Esophagus (tissue), 2 donors: ENCODE data around the gene SP100. TPM values are rescaled to one million over a fixed set of nuclear protein-coding genes. Genes with fewer than 3 reads are reported as not detected.

Experiments used
- H3K27ac ChIP-seq, 2 donors: one replicate each; pipeline ENCODE4 v1.5.1; 2013; ENCODE audit warnings: low read depth in 2 of 2, mild to moderate bottlenecking in 2 of 2, inconsistent platforms in 1 of 2, low read length in 1 of 2, moderate library complexity in 1 of 2
- H3K27me3 ChIP-seq, 2 donors: one replicate each; pipeline ENCODE4 v1.6.1; 2013; ENCODE audit warnings: low read length in 2 of 2, control low read depth in 1 of 2, mild to moderate bottlenecking in 1 of 2; ENCODE audit not compliant: insufficient read depth in 2 of 2, control insufficient read depth in 1 of 2
- H3K36me3 ChIP-seq, 2 donors: one replicate each; pipeline ENCODE4 v1.6.1; 2013; ENCODE audit warnings: low read length in 1 of 2; ENCODE audit not compliant: control insufficient read depth in 2 of 2, insufficient read depth in 2 of 2
- H3K4me1 ChIP-seq, 2 donors: one replicate each; pipeline ENCODE4 v1.6.1; 2013; ENCODE audit warnings: low read length in 1 of 2; ENCODE audit not compliant: control insufficient read depth in 2 of 2, insufficient read depth in 2 of 2
- H3K4me3 ChIP-seq, 2 donors: one replicate each; pipeline ENCODE4 v1.5.1; 2013; ENCODE audit warnings: low read length in 2 of 2, mild to moderate bottlenecking in 2 of 2, low read depth in 1 of 2, moderate library complexity in 1 of 2
- H3K9me3 ChIP-seq, 2 donors: one replicate each; pipeline ENCODE4 v1.6.1; 2013; ENCODE audit warnings: mild to moderate bottlenecking in 2 of 2, low read depth in 1 of 2, low read length in 1 of 2, moderate library complexity in 1 of 2; ENCODE audit not compliant: control insufficient read depth in 2 of 2, insufficient read depth in 1 of 2
- WGBS, 2 donors: extraction: QIAGEN DNeasy Blood & Tissue Kit; methylation state at CpG; one replicate each; pipeline ENCODE4 v1.1.7; 2013; 5-methylcytosine and 5-hydroxymethylcytosine counted together
- polyA plus RNA-seq, 2 donors: library from polyadenylated mRNA; stranded (reverse); fragments of 200-250 nt; gene quantifications; one replicate each; pipeline ENCODE4 v1.2.3, GENCODE V29; 2013
- donor health status: healthy with polysubstance abuse.
- donor health status: Bipolar disorder and iron deficiency.

The SP100 gene
- polyA plus RNA-seq, 2 donors: 18.3 to 19.2 TPM

GRCh38 chr2:230414302-230414701 lies 1.7 kb upstream of the SP100 start:
- no peaks in the 10 kb centered on the region for H3K9me3 ChIP-seq
- WGBS, 2 donors: 74 to 81% methylated on average over 6 of the region's 6 CpGs
- no peak overlapping the region for H3K27ac ChIP-seq
- H3K36me3 ChIP-seq: no peaks in the 10 kb centered on the region
- H3K27me3 ChIP-seq: no peaks in the 10 kb centered on the region
- peaks cover 3 to 10% of the 10 kb centered on the region in 2 donors for H3K4me1 ChIP-seq
- H3K4me3 ChIP-seq: no peak overlapping the region

- H3K36me3 ChIP-seq: no peaks in the 10 kb centered on the region
- H3K4me1 ChIP-seq: peaks cover 0 to 2% of the 10 kb centered on the region in 2 donors
- no peaks in the 10 kb centered on the region for H3K27me3 ChIP-seq
- H3K4me3 ChIP-seq: peak overlapping the region in 1 of 2 donors; percentile 31
- no peak overlapping the region for H3K27ac ChIP-seq
- 33 to 35% methylated on average over 4 of the region's 4 CpGs for WGBS, 2 donors
- H3K9me3 ChIP-seq: no peaks in the 10 kb centered on the region
Measured at GRCh38 chr2:230417436-230417835, 1.4 kb downstream of the SP100 start.

- H3K9me3 ChIP-seq: no peaks in the 10 kb centered on the region
- peaks cover 0 to 2% of the 10 kb centered on the region in 2 donors for H3K4me1 ChIP-seq
- no peaks in the 10 kb centered on the region for H3K36me3 ChIP-seq
- WGBS, 2 donors: 40 to 46% methylated on average over 9 of the region's 9 CpGs
- H3K27ac ChIP-seq: peak overlapping the region; percentile 17 to 52
- H3K4me3 ChIP-seq: peak overlapping the region; percentile 14 to 31
- no peaks in the 10 kb centered on the region for H3K27me3 ChIP-seq
Measured at GRCh38 chr2:230418341-230419016, 2.5 kb downstream of the SP100 start.

GRCh38 chr2:230419181-230419580 lies 3.2 kb downstream of the SP100 start:
- Histone ChIP-seq H3K4me3 (no peak overlapping the region), H3K36me3 (no peaks in the 10 kb centered on the region), H3K9me3 (no peaks in the 10 kb centered on the region), H3K27ac (no peak overlapping the region), H3K27me3 (no peaks in the 10 kb centered on the region), H3K4me1 (peaks cover 0 to 2% of the 10 kb centered on the region in 2 donors)
- WGBS, 2 donors: 87% methylated on average over 4 of the region's 4 CpGs

GRCh38 chr2:230422149-230422548 lies 6.1 kb downstream of the SP100 start:
- no peaks in the 10 kb centered on the region for H3K4me1 ChIP-seq
- no peaks in the 10 kb centered on the region for H3K27me3 ChIP-seq
- 91 to 92% methylated on average over 4 of the region's 4 CpGs for WGBS, 2 donors
- H3K27ac ChIP-seq: no peak overlapping the region
- H3K9me3 ChIP-seq: no peaks in the 10 kb centered on the region
- no peak overlapping the region for H3K4me3 ChIP-seq
- H3K36me3 ChIP-seq: no peaks in the 10 kb centered on the region

- H3K36me3 ChIP-seq: no peaks in the 10 kb centered on the region
- no peak overlapping the region for H3K4me3 ChIP-seq
- no peaks in the 10 kb centered on the region for H3K9me3 ChIP-seq
- H3K27ac ChIP-seq: peak overlapping the region; percentile 31 to 72
- H3K4me1 ChIP-seq: no peaks in the 10 kb centered on the region
- no peaks in the 10 kb centered on the region for H3K27me3 ChIP-seq
- WGBS, 2 donors: 56 to 59% methylated on average over 3 of the region's 3 CpGs
Measured at GRCh38 chr2:230423851-230424458, 8.0 kb downstream of the SP100 start.

- Histone ChIP-seq H3K4me1 (peaks cover 0 to 4% of the 10 kb centered on the region in 2 donors), H3K27ac (no peak overlapping the region), H3K9me3 (no peaks in the 10 kb centered on the region), H3K27me3 (no peaks in the 10 kb centered on the region), H3K4me3 (no peak overlapping the region), H3K36me3 (peaks cover 0 to 2% of the 10 kb centered on the region in 2 donors)
- 65 to 76% methylated on average over 1 of the region's 1 CpG for WGBS, 2 donors
Measured at GRCh38 chr2:230425377-230425776, 9.4 kb downstream of the SP100 start.

- Histone ChIP-seq H3K4me1 (peaks cover 3 to 6% of the 10 kb centered on the region in 2 donors), H3K27ac (no peak overlapping the region), H3K9me3 (no peaks in the 10 kb centered on the region), H3K36me3 (peaks cover 0 to 2% of the 10 kb centered on the region in 2 donors), H3K27me3 (no peaks in the 10 kb centered on the region), H3K4me3 (no peak overlapping the region)
Measured at GRCh38 chr2:230429513-230429912, 13.5 kb downstream of the SP100 start.

- peaks cover 3 to 6% of the 10 kb centered on the region in 2 donors for H3K4me1 ChIP-seq
- no peak overlapping the region for H3K27ac ChIP-seq
Measured at GRCh38 chr2:230430957-230431910, 15.2 kb downstream of the SP100 start.

More at GRCh38 chr2:230430957-230431910, 15.2 kb downstream of the SP100 start:
- 78 to 88% methylated on average over 1 of the region's 1 CpG for WGBS, 2 donors
- H3K9me3 ChIP-seq: no peaks in the 10 kb centered on the region
- H3K27me3 ChIP-seq: no peaks in the 10 kb centered on the region
- H3K4me3 ChIP-seq: no peak overlapping the region
- H3K36me3 ChIP-seq: peaks cover 0 to 2% of the 10 kb centered on the region in 2 donors
